HEK293 (cell line): Measurements from ENCODE around the gene SLC9A5.
A peak's percentile ranks its signal among the peaks of the same experiment; 100 is the strongest.

Experiments
- CTCF ChIA-PET: fragments of 350-600 bp; formaldehyde crosslinking; extraction: SDS; loops from one replicate; lab custom pipeline; 2021; ENCODE audit warnings: antibody characterized with exemption; lab: Yijun Ruan, JAX
- POLR2A ChIA-PET: fragments of 300-600 bp; formaldehyde crosslinking; extraction: SDS; loops from one replicate; lab custom pipeline; 2020; ENCODE audit warnings: antibody characterized with exemption, inconsistent platforms; lab: Yijun Ruan, JAX
- H3K27ac ChIP-seq: fragments of 200-500 bp; sonication (Bioruptor generic); 2 replicates; pipeline ENCODE4 v1.5.1; 2014; ENCODE audit warnings: low read depth, low read length, control low read depth, inconsistent platforms; ENCODE audit errors: extremely low read depth
- H3K36me3 ChIP-seq, 2 experiments: fragments of 200-500 bp in 1 of 2; sonication (Bioruptor generic) in 1 of 2; 1 replicate in 1 of 2; 2 replicates in 1 of 2; pipeline ENCODE4 v1.5.1; 2014 to 2017; ENCODE audit warnings: inconsistent platforms in 2 of 2, low read length in 2 of 2; ENCODE audit not compliant: control insufficient read depth in 2 of 2, insufficient read depth in 1 of 2
- H3K4me1 ChIP-seq: fragments of 200-500 bp; sonication (Bioruptor generic); 2 replicates; pipeline ENCODE4 v1.5.1; 2014; ENCODE audit warnings: mild to moderate bottlenecking, low read length, inconsistent platforms; ENCODE audit not compliant: control insufficient read depth, insufficient read depth
- H3K4me3 ChIP-seq: 2 replicates; pipeline ENCODE4 v1.5.1; 2011; ENCODE audit warnings: low read depth, mild to moderate bottlenecking, control low read depth, low read length, moderate library complexity
- H3K9me3 ChIP-seq: fragments of 200-500 bp; sonication (Bioruptor generic); 2 replicates; pipeline ENCODE4 v1.5.1; 2014; ENCODE audit warnings: low read depth, low read length, inconsistent platforms; ENCODE audit not compliant: control insufficient read depth, insufficient read depth
- GLI4 ChIP-seq: fragments of 450-650 bp; formaldehyde crosslinking; IDR thresholded peaks from 2 replicates; pipeline ENCODE4 v1.5.1; 2016; ENCODE audit warnings: missing biosample characterization, missing genetic modification characterization
- HOXD13 ChIP-seq: sonication (generic); formaldehyde crosslinking; IDR thresholded peaks from 2 replicates; pipeline ENCODE4 v1.8.0; 2022; ENCODE audit warnings: missing genetic modification reagents, borderline replicate concordance
- KLF1 ChIP-seq: fragments of 450-650 bp; formaldehyde crosslinking; IDR thresholded peaks from 2 replicates; pipeline ENCODE4 v1.5.1; 2016; ENCODE audit warnings: missing biosample characterization, missing genetic modification characterization
- KLF8 ChIP-seq: fragments of 450-650 bp; formaldehyde crosslinking; IDR thresholded peaks from 2 replicates; pipeline ENCODE4 v1.5.1; 2016; ENCODE audit warnings: missing biosample characterization, missing genetic modification characterization
- MYNN ChIP-seq: fragments of 450-650 bp; formaldehyde crosslinking; IDR thresholded peaks from 2 replicates; pipeline ENCODE4 v1.5.1; 2016; ENCODE audit warnings: missing biosample characterization, missing genetic modification characterization, borderline replicate concordance
- REPIN1 ChIP-seq: fragments of 450-650 bp; formaldehyde crosslinking; IDR thresholded peaks from 2 replicates; pipeline ENCODE4 v1.5.1; 2017; ENCODE audit warnings: missing biosample characterization, missing genetic modification characterization, low read depth
- SCRT1 ChIP-seq: fragments of 450-650 bp; formaldehyde crosslinking; IDR thresholded peaks from 2 replicates; pipeline ENCODE4 v1.5.1; 2016; ENCODE audit warnings: missing biosample characterization, missing genetic modification characterization, borderline replicate concordance
- SP2 ChIP-seq: fragments of 450-650 bp; formaldehyde crosslinking; IDR thresholded peaks from 2 replicates; pipeline ENCODE4 v1.5.1; 2016; ENCODE audit warnings: missing biosample characterization, missing genetic modification characterization
- ZBTB21 ChIP-seq: fragments of 450-650 bp; formaldehyde crosslinking; IDR thresholded peaks from 2 replicates; pipeline ENCODE4 v1.5.1; 2017; ENCODE audit warnings: missing biosample characterization, missing genetic modification characterization
- ZBTB7A ChIP-seq: fragments of 450-650 bp; formaldehyde crosslinking; IDR thresholded peaks from 2 replicates; pipeline ENCODE4 v1.5.1; 2016; ENCODE audit warnings: low read depth, missing biosample characterization, missing genetic modification characterization
- ZIC2 ChIP-seq: fragments of 450-650 bp; formaldehyde crosslinking; IDR thresholded peaks from 2 replicates; pipeline ENCODE4 v1.5.1; 2016; ENCODE audit warnings: missing biosample characterization, missing genetic modification characterization
- ZNF202 ChIP-seq: fragments of 450-650 bp; formaldehyde crosslinking; IDR thresholded peaks from 2 replicates; pipeline ENCODE4 v1.5.1; 2016; ENCODE audit warnings: missing biosample characterization, missing genetic modification characterization, borderline replicate concordance
- ZNF600 ChIP-seq: fragments of 450-650 bp; formaldehyde crosslinking; IDR thresholded peaks from 2 replicates; pipeline ENCODE4 v1.5.1; 2016; ENCODE audit warnings: missing biosample characterization, missing genetic modification characterization
- ZNF610 ChIP-seq: fragments of 450-650 bp; formaldehyde crosslinking; IDR thresholded peaks from 2 replicates; pipeline ENCODE4 v1.5.1; 2016; ENCODE audit warnings: missing biosample characterization, missing genetic modification characterization, borderline replicate concordance
- ZNF670 ChIP-seq: fragments of 450-650 bp; formaldehyde crosslinking; IDR thresholded peaks from 2 replicates; pipeline ENCODE4 v1.5.1; 2016; ENCODE audit warnings: missing biosample characterization, missing genetic modification characterization, low read depth
- ZNF776 ChIP-seq: fragments of 450-650 bp; formaldehyde crosslinking; IDR thresholded peaks from 2 replicates; pipeline ENCODE4 v1.5.0; 2017; ENCODE audit warnings: missing biosample characterization, missing genetic modification characterization, borderline replicate concordance
- TF ChIP-seq, protein P1 (sequence below): IDR thresholded peaks from 2 replicates; pipeline ENCODE4 v1.6.1; 2011; ENCODE audit warnings: mild to moderate bottlenecking, low read depth, low read length, borderline replicate concordance
- TF ChIP-seq, protein P2 (sequence below): fragments of 450-650 bp; formaldehyde crosslinking; IDR thresholded peaks from 2 replicates; pipeline ENCODE4 v1.5.1; 2016; ENCODE audit warnings: missing biosample characterization, missing genetic modification characterization
- TF ChIP-seq, protein P3 (sequence below): fragments of 450-650 bp; formaldehyde crosslinking; IDR thresholded peaks from 2 replicates; pipeline ENCODE4 v1.5.1; 2016; ENCODE audit warnings: missing biosample characterization, missing genetic modification characterization
- TF ChIP-seq, protein P4 (sequence below): fragments of 450-650 bp; formaldehyde crosslinking; IDR thresholded peaks from 2 replicates; pipeline ENCODE4 v1.5.1; 2016; ENCODE audit warnings: missing biosample characterization, missing genetic modification characterization
- TF ChIP-seq, protein P5 (sequence below): fragments of 450-650 bp; formaldehyde crosslinking; IDR thresholded peaks from 2 replicates; pipeline ENCODE4 v1.5.1; 2016; ENCODE audit warnings: missing biosample characterization, missing genetic modification characterization

The SLC9A5 gene

DNA sequence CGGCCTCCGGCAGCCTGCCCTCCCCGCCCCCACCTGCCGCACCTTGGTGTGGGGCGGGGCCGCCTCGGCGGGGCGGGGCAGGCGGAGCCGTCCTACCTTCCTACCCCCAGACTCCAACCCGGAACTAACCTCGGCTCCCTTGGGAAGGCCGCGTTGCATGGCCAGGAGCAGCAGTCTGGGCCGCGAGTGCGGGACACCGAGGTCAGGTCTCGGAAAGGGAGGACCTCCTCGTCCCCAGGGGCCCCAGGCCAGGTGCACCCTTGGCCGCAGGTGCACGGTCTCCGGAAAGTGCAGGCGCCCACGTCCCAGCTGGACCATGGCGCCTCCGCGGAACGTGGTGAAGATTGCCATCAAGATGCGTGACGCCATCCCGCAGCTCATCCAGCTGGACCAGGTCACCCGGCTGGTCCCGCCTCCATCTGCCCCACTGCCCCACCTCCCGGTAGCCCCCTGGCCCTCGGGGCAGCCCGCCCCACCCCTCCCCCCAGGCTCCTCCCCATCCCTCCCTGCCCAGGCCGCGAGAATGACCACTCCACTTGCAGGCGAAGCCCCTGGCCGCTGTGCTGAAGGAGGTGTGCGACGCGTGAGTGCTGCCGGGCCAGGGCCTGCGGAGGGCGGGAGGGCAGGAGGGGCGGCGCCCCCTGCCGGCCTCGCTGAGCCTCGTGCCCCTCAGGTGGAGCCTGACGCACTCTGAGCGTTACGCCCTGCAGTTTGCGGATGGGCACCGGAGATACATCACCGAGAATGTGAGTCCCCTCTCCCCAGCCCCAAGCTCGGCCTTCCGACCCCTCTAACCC lies 49.6 kb upstream of the SLC9A5 start, which contains the start of gene ELMO3:
Gene ELMO3, plus strand, starts transcription at position 121 of the 797 bp plus-strand sequence. Its CDS starts 196 bp downstream, at position 317.
- Histone ChIP-seq H3K4me1 (no peaks in the 10 kb centered on the region), H3K4me3 (no peak within 1 kb of the TSS), H3K9me3 (no peaks in the 10 kb centered on the region), H3K36me3 (peaks cover 7 to 89% of the 10 kb centered on the region in 2 experiments; a peak in 2 of 3 replicates), H3K27ac (no peak within 1 kb of the TSS)
- ChIA-PET POLR2A (interaction anchor here (0.6 to 2.1 kb wide), 5 partner anchors 8 to 87 kb away, joined by 3 to 11 read pairs (median 3); partner anchors contain the start of gene TMEM208), CTCF (interaction anchor here (0.7 to 2.2 kb wide), 3 partner anchors 9 to 26 kb away, joined by 3 to 7 read pairs (median 4); no protein-coding TSS in a partner anchor)
- peak; percentile 59 for TF ChIP-seq KLF1 (tag by site-specific recombination)
- peak; percentile 59; the same call in 1 of the 2 replicates for TF ChIP-seq KLF8 (tag by site-specific recombination)
- TF ChIP-seq ZNF610 (tag by site-specific recombination): no peak
- TF ChIP-seq ZBTB21 (tag by site-specific recombination): no peak
- no peak for TF ChIP-seq ZNF600 (tag by site-specific recombination)

DNA sequence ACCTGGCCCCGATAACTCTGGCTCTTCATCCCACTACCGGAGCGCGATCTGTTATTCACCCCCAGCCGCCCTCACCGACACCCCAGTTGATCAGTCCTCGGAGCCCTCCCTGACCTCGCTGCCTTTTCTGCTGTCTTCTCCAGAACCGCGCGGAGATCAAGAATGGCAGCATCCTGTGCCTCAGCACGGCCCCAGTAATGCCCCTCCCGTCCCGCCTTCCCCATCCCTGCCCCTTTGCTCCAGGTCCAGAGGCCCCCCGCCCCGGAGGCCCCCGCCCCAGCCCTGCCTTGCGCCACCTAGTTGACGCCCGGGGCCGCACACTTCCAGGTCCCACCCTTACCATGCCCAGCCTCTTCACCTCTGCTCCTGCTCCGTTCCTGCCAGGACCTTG lies 49.0 kb upstream of the SLC9A5 start:
- no peak overlapping the region for H3K4me3 ChIP-seq
- no peaks in the 10 kb centered on the region for H3K4me1 ChIP-seq
- peaks cover 6 to 85% of the 10 kb centered on the region in 2 experiments; a peak in 2 of 3 replicates for H3K36me3 ChIP-seq
- CTCF ChIA-PET: no interaction called here
- POLR2A ChIA-PET: interaction anchor here (1.5 kb wide), 1 partner anchor 27 kb away, joined by 4 read pairs; the partner anchor contains the start of gene TMEM208
- no peak overlapping the region for H3K27ac ChIP-seq
- no peaks in the 10 kb centered on the region for H3K9me3 ChIP-seq
- TF ChIP-seq REPIN1: no peak
- peak; percentile 39 for TF ChIP-seq KLF1 (tag by site-specific recombination)

DNA sequence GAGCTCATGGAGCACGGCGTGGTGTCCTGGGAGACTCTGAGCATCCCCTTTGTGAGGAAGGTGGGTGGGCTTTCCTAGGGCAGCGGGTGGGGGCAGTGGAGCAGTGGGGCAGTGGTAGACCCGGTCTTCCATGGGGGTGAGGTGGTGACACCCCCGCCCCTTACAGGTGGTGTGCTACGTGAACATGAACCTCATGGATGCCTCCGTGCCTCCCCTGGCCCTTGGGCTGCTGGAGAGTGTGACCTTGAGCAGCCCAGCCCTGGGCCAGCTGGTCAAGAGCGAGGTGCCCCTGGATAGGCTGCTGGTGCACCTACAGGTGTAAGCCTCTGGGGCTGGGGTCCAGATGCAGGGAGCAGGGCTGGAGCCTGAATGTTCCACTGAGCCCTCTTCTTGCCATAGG lies 48.3 kb upstream of the SLC9A5 start:
- H3K4me3 ChIP-seq: no peak overlapping the region
- POLR2A ChIA-PET: interaction anchor here (0.6 to 1.5 kb wide), 4 partner anchors 8 to 194 kb away, joined by 3 to 9 read pairs (median 4); partner anchors contain the start of genes E2F4 and TMEM208
- CTCF ChIA-PET: interaction anchor here (0.6 kb wide), 1 partner anchor 222 kb away, joined by 3 read pairs; no protein-coding TSS in a partner anchor
- TF ChIP-seq, protein P1, sequence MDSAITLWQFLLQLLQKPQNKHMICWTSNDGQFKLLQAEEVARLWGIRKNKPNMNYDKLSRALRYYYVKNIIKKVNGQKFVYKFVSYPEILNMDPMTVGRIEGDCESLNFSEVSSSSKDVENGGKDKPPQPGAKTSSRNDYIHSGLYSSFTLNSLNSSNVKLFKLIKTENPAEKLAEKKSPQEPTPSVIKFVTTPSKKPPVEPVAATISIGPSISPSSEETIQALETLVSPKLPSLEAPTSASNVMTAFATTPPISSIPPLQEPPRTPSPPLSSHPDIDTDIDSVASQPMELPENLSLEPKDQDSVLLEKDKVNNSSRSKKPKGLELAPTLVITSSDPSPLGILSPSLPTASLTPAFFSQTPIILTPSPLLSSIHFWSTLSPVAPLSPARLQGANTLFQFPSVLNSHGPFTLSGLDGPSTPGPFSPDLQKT: no peak
- no peak for TF ChIP-seq ZNF776 (tag by site-specific recombination)
- TF ChIP-seq GLI4 (tag by site-specific recombination): no peak
- no peak for TF ChIP-seq SP2
- TF ChIP-seq ZBTB7A (tag by site-specific recombination): no peak
- TF ChIP-seq MYNN (tag by site-specific recombination): no peak
- no peak for TF ChIP-seq SCRT1 (tag by site-specific recombination)
- no peak for TF ChIP-seq ZNF670
- TF ChIP-seq, protein P2, sequence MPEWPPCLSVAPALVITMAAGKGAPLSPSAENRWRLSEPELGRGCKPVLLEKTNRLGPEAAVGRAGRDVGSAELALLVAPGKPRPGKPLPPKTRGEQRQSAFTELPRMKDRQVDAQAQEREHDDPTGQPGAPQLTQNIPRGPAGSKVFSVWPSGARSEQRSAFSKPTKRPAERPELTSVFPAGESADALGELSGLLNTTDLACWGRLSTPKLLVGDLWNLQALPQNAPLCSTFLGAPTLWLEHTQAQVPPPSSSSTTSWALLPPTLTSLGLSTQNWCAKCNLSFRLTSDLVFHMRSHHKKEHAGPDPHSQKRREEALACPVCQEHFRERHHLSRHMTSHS: no peak
- TF ChIP-seq, protein P3, sequence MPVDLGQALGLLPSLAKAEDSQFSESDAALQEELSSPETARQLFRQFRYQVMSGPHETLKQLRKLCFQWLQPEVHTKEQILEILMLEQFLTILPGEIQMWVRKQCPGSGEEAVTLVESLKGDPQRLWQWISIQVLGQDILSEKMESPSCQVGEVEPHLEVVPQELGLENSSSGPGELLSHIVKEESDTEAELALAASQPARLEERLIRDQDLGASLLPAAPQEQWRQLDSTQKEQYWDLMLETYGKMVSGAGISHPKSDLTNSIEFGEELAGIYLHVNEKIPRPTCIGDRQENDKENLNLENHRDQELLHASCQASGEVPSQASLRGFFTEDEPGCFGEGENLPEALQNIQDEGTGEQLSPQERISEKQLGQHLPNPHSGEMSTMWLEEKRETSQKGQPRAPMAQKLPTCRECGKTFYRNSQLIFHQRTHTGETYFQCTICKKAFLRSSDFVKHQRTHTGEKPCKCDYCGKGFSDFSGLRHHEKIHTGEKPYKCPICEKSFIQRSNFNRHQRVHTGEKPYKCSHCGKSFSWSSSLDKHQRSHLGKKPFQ: no peak
- TF ChIP-seq ZIC2: no peak
- TF ChIP-seq, protein P4, sequence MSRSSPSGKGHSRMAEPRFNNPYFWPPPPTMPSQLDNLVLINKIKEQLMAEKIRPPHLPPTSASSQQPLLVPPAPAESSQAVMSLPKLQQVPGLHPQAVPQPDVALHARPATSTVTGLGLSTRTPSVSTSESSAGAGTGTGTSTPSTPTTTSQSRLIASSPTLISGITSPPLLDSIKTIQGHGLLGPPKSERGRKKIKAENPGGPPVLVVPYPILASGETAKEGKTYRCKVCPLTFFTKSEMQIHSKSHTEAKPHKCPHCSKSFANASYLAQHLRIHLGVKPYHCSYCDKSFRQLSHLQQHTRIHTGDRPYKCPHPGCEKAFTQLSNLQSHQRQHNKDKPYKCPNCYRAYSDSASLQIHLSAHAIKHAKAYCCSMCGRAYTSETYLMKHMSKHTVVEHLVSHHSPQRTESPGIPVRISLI: no peak
- no peak for TF ChIP-seq ZNF202 (tag by site-specific recombination)
- TF ChIP-seq, protein P5, sequence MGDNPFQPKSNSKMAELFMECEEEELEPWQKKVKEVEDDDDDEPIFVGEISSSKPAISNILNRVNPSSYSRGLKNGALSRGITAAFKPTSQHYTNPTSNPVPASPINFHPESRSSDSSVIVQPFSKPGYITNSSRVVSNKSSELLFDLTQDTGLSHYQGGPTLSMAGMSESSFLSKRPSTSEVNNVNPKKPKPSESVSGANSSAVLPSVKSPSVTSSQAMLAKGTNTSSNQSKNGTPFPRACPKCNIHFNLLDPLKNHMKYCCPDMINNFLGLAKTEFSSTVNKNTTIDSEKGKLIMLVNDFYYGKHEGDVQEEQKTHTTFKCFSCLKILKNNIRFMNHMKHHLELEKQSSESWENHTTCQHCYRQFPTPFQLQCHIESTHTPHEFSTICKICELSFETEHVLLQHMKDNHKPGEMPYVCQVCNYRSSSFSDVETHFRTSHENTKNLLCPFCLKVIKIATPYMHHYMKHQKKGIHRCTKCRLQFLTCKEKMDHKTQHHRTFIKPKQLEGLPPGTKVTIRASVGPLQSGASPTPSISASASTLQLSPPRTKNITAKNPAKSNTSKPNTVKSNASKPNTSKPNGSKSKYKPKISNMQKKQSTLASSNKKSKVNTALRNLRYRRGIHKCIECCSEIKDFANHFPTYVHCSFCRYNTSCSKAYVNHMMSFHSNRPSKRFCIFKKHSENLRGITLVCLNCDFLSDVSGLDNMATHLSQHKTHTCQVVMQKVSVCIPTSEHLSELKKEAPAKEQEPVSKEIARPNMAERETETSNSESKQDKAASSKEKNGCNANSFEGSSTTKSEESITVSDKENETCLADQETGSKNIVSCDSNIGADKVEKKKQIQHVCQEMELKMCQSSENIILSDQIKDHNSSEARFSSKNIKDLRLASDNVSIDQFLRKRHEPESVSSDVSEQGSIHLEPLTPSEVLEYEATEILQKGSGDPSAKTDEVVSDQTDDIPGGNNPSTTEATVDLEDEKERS (tag by site-specific recombination): no peak
- TF ChIP-seq HOXD13 (CRISPR knock-in tag): no peak

More for the DNA sequence above, 48.3 kb upstream of the SLC9A5 start:
- no peak overlapping the region for H3K27ac ChIP-seq
- H3K9me3 ChIP-seq: no peaks in the 10 kb centered on the region
- H3K36me3 ChIP-seq: peaks cover 0 to 78% of the 10 kb centered on the region in 2 experiments; a peak in 2 of 3 replicates
- no peaks in the 10 kb centered on the region for H3K4me1 ChIP-seq
